Activated T-helper 17 cell treated with anti-CD3 and anti-CD28 coated beads, Interleukin-2, amount 50 U/mL, for 72 hours (primary cell): Measurements from ENCODE around the gene NFIX. TPM values are rescaled to one million over a fixed set of nuclear protein-coding genes. Genes with fewer than 3 reads are reported as not detected.

Experiments
- ATAC-seq: fragments of 150-1000 bp; cut with Tn5 transposase; replicated peaks from 2 replicates; pipeline ENCODE4 v1.10.0; 2021; ENCODE audit warnings: mild to moderate bottlenecking, moderate library complexity
- H3K27ac Mint-ChIP-seq: one replicate; pipeline ENCODE4 v1.8.0; 2022; ENCODE audit warnings: mixed read lengths
- H3K27me3 Mint-ChIP-seq: one replicate; pipeline ENCODE4 v1.8.0; 2022; ENCODE audit warnings: mixed read lengths
- H3K36me3 Mint-ChIP-seq: one replicate; pipeline ENCODE4 v1.8.0; 2022; ENCODE audit warnings: low read depth, mild to moderate bottlenecking, mixed read lengths
- H3K4me1 Mint-ChIP-seq: one replicate; pipeline ENCODE4 v1.8.0; 2022; ENCODE audit warnings: mixed read lengths
- H3K4me3 Mint-ChIP-seq: one replicate; pipeline ENCODE4 v1.8.0; 2022; ENCODE audit warnings: mild to moderate bottlenecking, mixed read lengths
- H3K9me3 Mint-ChIP-seq: one replicate; pipeline ENCODE4 v1.8.0; 2022; ENCODE audit warnings: mixed read lengths
- total RNA-seq, 2 donors: library from RNA; stranded (reverse); gene quantifications; one replicate each; pipeline ENCODE4 v1.2.3, GENCODE V29; 2022

Gene NFIX
- total RNA-seq, 2 donors from 2014 or later = 0.43 to 1.1 TPM

- no peak for ATAC-seq
- H3K4me3 Mint-ChIP-seq = no peak overlapping the region
- no peak overlapping the region for H3K27ac Mint-ChIP-seq
- H3K9me3 Mint-ChIP-seq = no peaks in the 10 kb centered on the region
- H3K4me1 Mint-ChIP-seq = peaks cover 5% of the 10 kb centered on the region
- H3K36me3 Mint-ChIP-seq = peaks cover 62% of the 10 kb centered on the region
- no peaks in the 10 kb centered on the region for H3K27me3 Mint-ChIP-seq
Measured at GRCh38 chr19:13138916-13139198, 143.6 kb downstream of the NFIX start.

DNA sequence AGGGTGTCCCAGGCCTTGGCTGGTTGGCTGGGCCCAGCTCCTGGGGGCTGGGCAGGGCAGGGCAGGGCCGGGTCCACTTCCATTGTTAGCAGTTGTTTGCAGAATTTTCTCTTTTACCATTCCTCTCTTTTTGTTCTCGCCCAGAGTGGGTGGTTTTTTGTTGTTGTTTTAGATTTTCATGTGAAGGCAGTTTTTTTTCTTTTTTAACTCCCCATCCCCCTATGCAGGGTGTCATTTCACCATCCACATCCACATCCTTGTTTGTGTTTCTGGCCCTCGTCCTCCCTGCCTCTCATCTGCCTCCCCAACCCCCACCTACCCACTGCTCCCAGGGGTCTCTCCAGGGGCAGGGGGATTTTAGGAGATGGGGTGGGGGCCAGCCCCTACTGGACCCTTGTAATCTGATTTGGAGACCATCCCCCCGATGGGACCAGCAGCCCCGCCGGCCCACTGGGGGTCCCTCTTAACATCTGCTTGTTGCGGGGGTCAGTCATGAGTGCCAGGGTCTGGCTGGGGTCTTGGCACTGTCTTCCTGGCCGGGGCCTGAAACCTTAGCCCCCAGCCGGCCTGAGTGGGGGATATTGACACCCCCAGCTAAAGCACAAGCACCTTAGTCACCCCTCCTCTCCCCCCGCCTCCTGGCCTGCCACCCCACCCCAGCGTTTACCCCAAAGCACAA lies 144.5 kb downstream of the NFIX start:
- peaks cover 5% of the 10 kb centered on the region for H3K4me1 Mint-ChIP-seq
- ATAC-seq = no peak

GRCh38 chr19:13146763-13147563 lies 151.7 kb downstream of the NFIX start:
- Mint-ChIP-seq H3K27me3 (no peaks in the 10 kb centered on the region), H3K9me3 (no peaks in the 10 kb centered on the region), H3K36me3 (peaks cover 37% of the 10 kb centered on the region), H3K4me3 (no peak overlapping the region), H3K27ac (no peak overlapping the region), H3K4me1 (peaks cover 12% of the 10 kb centered on the region)
- no peak for ATAC-seq

More for the DNA sequence above, 144.5 kb downstream of the NFIX start:
- no peaks in the 10 kb centered on the region for H3K9me3 Mint-ChIP-seq
- H3K36me3 Mint-ChIP-seq = peaks cover 56% of the 10 kb centered on the region
- H3K27me3 Mint-ChIP-seq = no peaks in the 10 kb centered on the region
- no peak overlapping the region for H3K27ac Mint-ChIP-seq
- no peak overlapping the region for H3K4me3 Mint-ChIP-seq

Other genes starting within 250 kb of the NFIX start
- gene BEST2, start 243.7 kb upstream of the NFIX start, total RNA-seq = not detected
- gene HOOK2, start 219.9 kb upstream of the NFIX start, total RNA-seq = 10 to 100 TPM; 22.5 to 44.4 TPM
- gene JUNB, start 204.0 kb upstream of the NFIX start, total RNA-seq = 100 to 1,000 TPM; 328 to 586 TPM
- gene PRDX2, start 193.7 kb upstream of the NFIX start, total RNA-seq = 100 to 1,000 TPM; 307 to 415 TPM
- 10 to 100 TPM; 25.5 to 32.7 TPM for gene THSD8, start 193.4 kb upstream of the NFIX start, total RNA-seq
- 10 to 100 TPM; 30.1 to 53.5 TPM for gene RNASEH2A, start 188.9 kb upstream of the NFIX start, total RNA-seq
- gene RTBDN, start 160.9 kb upstream of the NFIX start, total RNA-seq = not detected
- gene MAST1, start 157.0 kb upstream of the NFIX start, total RNA-seq = 1 to 10 TPM; 2.4 to 2.6 TPM
- 10 to 100 TPM; 32.5 to 34.2 TPM for gene DNASE2, start 114.0 kb upstream of the NFIX start, total RNA-seq
- under 1 TPM in 1 of 2 donors, not detected in 1; 0.61 TPM for gene KLF1, start 108.3 kb upstream of the NFIX start, total RNA-seq
- gene GCDH, start 104.3 kb upstream of the NFIX start, total RNA-seq = 10 to 100 TPM; 25.8 to 48.4 TPM
- 1 to 10 TPM; 1.6 to 6.2 TPM for gene SYCE2, start 76.2 kb upstream of the NFIX start, total RNA-seq
- 100 to 1,000 TPM in 1 of 2 donors, 10 to 100 TPM in 1; 87.9 to 130 TPM for gene FARSA, start 61.8 kb upstream of the NFIX start, total RNA-seq
- gene CALR, start 56.9 kb upstream of the NFIX start, total RNA-seq = 100 to 1,000 TPM; 502 to 770 TPM
- 100 to 1,000 TPM; 129 to 156 TPM for gene RAD23A, start 49.6 kb upstream of the NFIX start, total RNA-seq
- gene GADD45GIP1, start 38.3 kb upstream of the NFIX start, total RNA-seq = 10 to 100 TPM; 17.0 to 27.9 TPM
- under 1 TPM; 0.30 to 0.40 TPM for gene DAND5, start 25.9 kb upstream of the NFIX start, total RNA-seq
- gene LYL1, start 107.4 kb downstream of the NFIX start, total RNA-seq = 1 to 10 TPM; 1.1 to 1.6 TPM
- 10 to 100 TPM; 66.4 to 83.2 TPM for gene TRMT1, start 121.3 kb downstream of the NFIX start, total RNA-seq
- 10 to 100 TPM; 70.8 to 80.6 TPM for gene NACC1, start 122.8 kb downstream of the NFIX start, total RNA-seq
- gene STX10, start 154.9 kb downstream of the NFIX start, total RNA-seq = 10 to 100 TPM; 76.4 to 91.3 TPM
- 100 to 1,000 TPM in 1 of 2 donors, 10 to 100 TPM in 1; 85.9 to 140 TPM for gene IER2, start 154.9 kb downstream of the NFIX start, total RNA-seq